Measurements from ENCODE around the gene ANXA6.
A peak's percentile ranks its signal among the peaks of the same experiment; 100 is the strongest.

ANXA6 gene

DNA sequence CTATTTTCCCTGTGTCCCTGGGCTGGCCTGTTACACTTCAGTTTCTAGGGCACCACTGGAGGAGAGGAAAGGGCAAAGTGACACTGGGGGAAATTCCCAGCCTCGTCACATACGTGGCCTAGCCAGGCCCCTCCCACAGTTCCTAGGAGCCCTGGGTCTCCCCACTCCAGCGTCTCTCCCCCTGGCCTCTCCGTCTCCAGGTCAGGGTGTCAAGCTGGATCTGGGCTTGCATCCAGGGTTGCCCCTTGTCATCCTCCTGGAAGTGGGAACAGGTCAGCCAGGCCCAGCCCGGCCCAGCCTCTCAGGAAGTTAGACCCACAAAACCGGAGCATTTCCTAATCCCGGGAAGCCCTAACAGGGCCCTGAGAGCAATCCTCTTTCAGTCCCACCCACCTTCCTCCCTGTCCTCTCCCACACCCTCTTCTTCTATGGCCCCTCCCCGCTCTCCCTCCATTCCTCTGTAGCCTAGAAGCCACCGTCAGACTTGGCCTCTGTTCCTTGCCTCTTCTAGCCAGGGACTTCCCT lies 72.0 kb downstream of the ANXA6 start:
- H3K36me3 ChIP-seq (ENCODE audit: insufficient read depth, insufficient read length, low read length), result no peaks in the 10 kb centered on the region

DNA sequence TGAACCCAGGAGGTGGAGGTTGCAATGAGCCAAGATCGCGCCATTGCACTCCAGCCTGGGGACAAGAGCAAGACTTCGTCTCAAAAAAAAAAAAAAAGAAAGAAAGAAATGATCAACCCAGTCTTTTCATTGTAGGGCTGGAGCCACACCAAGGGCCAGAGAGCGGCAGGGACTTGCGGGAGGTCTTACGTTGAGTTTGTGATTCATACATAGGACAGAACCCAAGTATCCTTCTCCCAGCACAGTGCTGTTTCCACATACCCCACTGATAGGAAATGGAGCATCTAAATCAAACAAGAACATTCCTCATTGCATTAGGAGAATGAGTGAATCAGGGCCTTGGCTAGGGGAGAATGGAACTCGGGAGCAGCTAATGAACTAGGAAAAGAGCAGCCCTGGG lies 73.2 kb downstream of the ANXA6 start:
- peaks cover 3% of the 10 kb centered on the region for H3K36me3 ChIP-seq (ENCODE audit: insufficient read depth, insufficient read length, low read length)
- no peak for DNase-seq (ENCODE audit: low read depth, low spot score)
- no peak overlapping the region for H3K9ac ChIP-seq (ENCODE audit: insufficient read length, low read depth)
- no peak overlapping the region for H3K4me3 ChIP-seq (ENCODE audit: insufficient read length, low read depth)
- peaks cover 2% of the 10 kb centered on the region for H3K27me3 ChIP-seq (ENCODE audit: insufficient read depth, insufficient read length)
- TF ChIP-seq YY1 (IDR thresholded peaks at IDR 0.05; ENCODE audit: insufficient read depth, insufficient read length), result no peak
- TF ChIP-seq ZNF274 (IDR thresholded peaks at IDR 0.05; ENCODE audit: low read depth, low read length), result no peak
- TF ChIP-seq SUZ12 (IDR thresholded peaks at IDR 0.05; ENCODE audit: extremely low read depth, insufficient read depth, insufficient read length), result no peak
- no peaks in the 10 kb centered on the region for H3K9me3 ChIP-seq (ENCODE audit: insufficient read depth, low read length)
- peaks cover 7% of the 10 kb centered on the region for H3K4me1 ChIP-seq (ENCODE audit: insufficient read depth, insufficient read length)

More for the DNA sequence above, 72.0 kb downstream of the ANXA6 start:
- Histone ChIP-seq H3K27me3 (ENCODE audit: insufficient read depth, insufficient read length) (no peaks in the 10 kb centered on the region), H3K4me3 (ENCODE audit: insufficient read length, low read depth) (no peak overlapping the region), H3K9me3 (ENCODE audit: insufficient read depth, low read length) (no peaks in the 10 kb centered on the region), H3K9ac (ENCODE audit: insufficient read length, low read depth) (no peak overlapping the region), H3K4me1 (ENCODE audit: insufficient read depth, insufficient read length) (peaks cover 3% of the 10 kb centered on the region)
- DNase-seq (ENCODE audit: low read depth, low spot score), result no peak
- TF ChIP-seq ZNF274 (IDR thresholded peaks at IDR 0.05; ENCODE audit: low read depth, low read length), result no peak
- no peak for TF ChIP-seq YY1 (IDR thresholded peaks at IDR 0.05; ENCODE audit: insufficient read depth, insufficient read length)
- TF ChIP-seq SUZ12 (IDR thresholded peaks at IDR 0.05; ENCODE audit: extremely low read depth, insufficient read depth, insufficient read length), result no peak

DNA sequence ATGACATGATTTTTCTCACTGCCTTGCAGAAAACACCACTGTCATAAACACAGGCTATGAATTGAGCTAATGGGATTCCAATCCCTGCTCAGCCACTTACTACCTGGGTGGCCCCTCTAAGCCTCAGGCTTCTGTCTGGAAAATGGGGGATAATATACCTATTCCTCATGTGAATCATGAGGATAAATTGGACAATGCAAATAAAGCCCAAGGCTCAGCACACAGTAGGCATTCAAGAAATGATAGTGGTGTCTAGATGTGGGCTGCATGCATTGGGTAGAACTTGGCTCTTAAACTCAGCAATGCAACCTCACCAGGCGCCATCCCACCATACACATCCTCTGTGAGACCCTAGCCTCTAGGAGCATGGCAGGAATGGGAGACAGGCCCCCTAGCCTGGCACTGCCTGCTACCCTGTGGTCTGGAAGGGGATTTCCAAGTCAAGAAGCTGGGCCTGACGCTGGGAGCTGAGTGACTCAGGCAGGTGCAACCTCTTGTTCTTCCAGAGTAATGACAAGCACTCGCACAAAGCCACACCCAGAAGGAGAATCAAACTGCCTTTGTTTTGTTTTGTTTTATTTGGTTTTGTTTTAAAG lies 74.4 kb downstream of the ANXA6 start:
- peaks cover 9% of the 10 kb centered on the region for H3K36me3 ChIP-seq (ENCODE audit: insufficient read depth, insufficient read length, low read length)
- no peak for DNase-seq (ENCODE audit: low read depth, low spot score)
- TF ChIP-seq YY1 (IDR thresholded peaks at IDR 0.05; ENCODE audit: insufficient read depth, insufficient read length), result no peak
- no peak for TF ChIP-seq ZNF274 (IDR thresholded peaks at IDR 0.05; ENCODE audit: low read depth, low read length)
- TF ChIP-seq SUZ12 (IDR thresholded peaks at IDR 0.05; ENCODE audit: extremely low read depth, insufficient read depth, insufficient read length), result no peak
- peaks cover 7% of the 10 kb centered on the region for H3K4me1 ChIP-seq (ENCODE audit: insufficient read depth, insufficient read length)
- H3K27me3 ChIP-seq (ENCODE audit: insufficient read depth, insufficient read length), result peaks cover 2% of the 10 kb centered on the region
- no peak overlapping the region for H3K4me3 ChIP-seq (ENCODE audit: insufficient read length, low read depth)
- no peaks in the 10 kb centered on the region for H3K9me3 ChIP-seq (ENCODE audit: insufficient read depth, low read length)
- H3K9ac ChIP-seq (ENCODE audit: insufficient read length, low read depth), result no peak overlapping the region

DNA sequence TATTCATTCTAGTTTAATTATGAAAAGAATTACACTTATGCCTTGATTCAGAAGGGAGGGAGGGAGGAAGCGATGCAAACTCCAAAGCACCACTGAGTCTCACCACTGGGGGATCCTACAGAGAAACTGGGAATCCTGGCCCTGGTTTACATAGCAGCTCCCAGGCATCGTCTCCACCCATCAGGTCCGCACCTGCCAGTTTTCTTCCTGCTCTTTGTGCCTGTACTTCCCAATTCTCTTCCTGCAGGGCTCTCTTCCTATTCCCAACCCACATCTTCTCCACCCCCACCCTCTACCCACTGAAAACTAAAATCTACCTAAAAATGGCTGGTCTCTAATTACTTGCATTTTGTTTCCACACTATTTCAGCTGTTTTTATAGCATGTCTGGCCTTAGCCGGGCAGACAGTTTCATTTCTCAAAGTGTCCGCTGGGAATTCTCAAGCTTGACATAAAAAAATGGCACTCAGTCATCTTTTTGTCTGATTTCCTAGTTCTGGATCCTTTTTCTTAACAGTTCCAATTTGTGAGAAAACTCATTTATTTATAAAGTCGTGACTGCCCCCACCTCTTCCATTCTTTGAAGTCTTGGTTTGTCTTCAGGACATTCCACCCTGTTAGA lies 75.2 kb downstream of the ANXA6 start:
- Histone ChIP-seq H3K9ac (ENCODE audit: insufficient read length, low read depth) (no peak overlapping the region), H3K9me3 (ENCODE audit: insufficient read depth, low read length) (no peaks in the 10 kb centered on the region), H3K4me1 (ENCODE audit: insufficient read depth, insufficient read length) (peaks cover 7% of the 10 kb centered on the region), H3K27me3 (ENCODE audit: insufficient read depth, insufficient read length) (peaks cover 2% of the 10 kb centered on the region), H3K4me3 (ENCODE audit: insufficient read length, low read depth) (no peak overlapping the region), H3K36me3 (ENCODE audit: insufficient read depth, insufficient read length, low read length) (peaks cover 12% of the 10 kb centered on the region)
- TF ChIP-seq YY1 (IDR thresholded peaks at IDR 0.05; ENCODE audit: insufficient read depth, insufficient read length) (no peak), ZNF274 (IDR thresholded peaks at IDR 0.05; ENCODE audit: low read depth, low read length) (no peak), SUZ12 (IDR thresholded peaks at IDR 0.05; ENCODE audit: extremely low read depth, insufficient read depth, insufficient read length) (no peak)
- no peak for DNase-seq (ENCODE audit: low read depth, low spot score)

DNA sequence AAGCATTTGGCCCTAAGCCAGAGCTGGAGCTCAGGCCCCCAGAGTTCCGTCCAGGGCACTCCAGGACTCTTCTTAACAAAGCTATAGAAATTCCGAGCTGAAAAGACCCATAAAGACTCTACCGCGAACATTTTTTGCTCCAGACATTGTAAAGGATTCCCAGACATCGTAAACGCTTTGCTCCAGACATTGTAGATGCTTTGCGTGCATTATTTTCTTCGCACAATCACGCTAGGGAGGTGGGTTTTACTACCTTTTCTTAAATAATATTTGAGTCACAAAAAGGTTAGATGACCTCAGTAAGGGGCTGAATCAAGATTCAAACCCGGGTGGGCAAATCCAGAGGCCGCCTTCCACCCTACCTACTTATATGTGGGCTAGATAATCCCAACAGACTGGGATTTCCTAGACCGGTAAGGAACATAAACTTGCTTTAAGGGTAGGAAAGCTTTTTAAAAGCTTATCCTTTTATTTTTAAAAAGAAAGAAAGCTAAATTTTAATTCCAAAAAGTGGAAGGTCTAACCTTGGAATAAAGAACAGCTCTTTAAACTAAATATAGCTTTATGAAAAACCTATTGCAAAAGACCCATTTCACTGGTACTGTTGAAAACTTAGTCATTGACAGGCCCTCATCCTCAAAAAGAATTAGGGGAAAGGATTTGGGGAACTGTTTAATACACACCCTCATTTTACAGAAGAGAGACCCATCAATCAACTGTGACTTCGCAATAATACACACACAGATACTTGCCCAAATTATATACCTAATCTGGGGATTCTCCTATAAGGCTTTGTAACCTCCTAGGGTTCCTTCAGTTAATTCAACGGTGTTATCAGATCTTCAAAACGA lies 75.9 kb downstream of the ANXA6 start:
- no peak for DNase-seq (ENCODE audit: low read depth, low spot score)
- TF ChIP-seq YY1 (IDR thresholded peaks at IDR 0.05; ENCODE audit: insufficient read depth, insufficient read length), result no peak
- TF ChIP-seq SUZ12 (IDR thresholded peaks at IDR 0.05; ENCODE audit: extremely low read depth, insufficient read depth, insufficient read length), result no peak
- TF ChIP-seq ZNF274 (IDR thresholded peaks at IDR 0.05; ENCODE audit: low read depth, low read length), result no peak
- peaks cover 4% of the 10 kb centered on the region for H3K4me1 ChIP-seq (ENCODE audit: insufficient read depth, insufficient read length)

DNA sequence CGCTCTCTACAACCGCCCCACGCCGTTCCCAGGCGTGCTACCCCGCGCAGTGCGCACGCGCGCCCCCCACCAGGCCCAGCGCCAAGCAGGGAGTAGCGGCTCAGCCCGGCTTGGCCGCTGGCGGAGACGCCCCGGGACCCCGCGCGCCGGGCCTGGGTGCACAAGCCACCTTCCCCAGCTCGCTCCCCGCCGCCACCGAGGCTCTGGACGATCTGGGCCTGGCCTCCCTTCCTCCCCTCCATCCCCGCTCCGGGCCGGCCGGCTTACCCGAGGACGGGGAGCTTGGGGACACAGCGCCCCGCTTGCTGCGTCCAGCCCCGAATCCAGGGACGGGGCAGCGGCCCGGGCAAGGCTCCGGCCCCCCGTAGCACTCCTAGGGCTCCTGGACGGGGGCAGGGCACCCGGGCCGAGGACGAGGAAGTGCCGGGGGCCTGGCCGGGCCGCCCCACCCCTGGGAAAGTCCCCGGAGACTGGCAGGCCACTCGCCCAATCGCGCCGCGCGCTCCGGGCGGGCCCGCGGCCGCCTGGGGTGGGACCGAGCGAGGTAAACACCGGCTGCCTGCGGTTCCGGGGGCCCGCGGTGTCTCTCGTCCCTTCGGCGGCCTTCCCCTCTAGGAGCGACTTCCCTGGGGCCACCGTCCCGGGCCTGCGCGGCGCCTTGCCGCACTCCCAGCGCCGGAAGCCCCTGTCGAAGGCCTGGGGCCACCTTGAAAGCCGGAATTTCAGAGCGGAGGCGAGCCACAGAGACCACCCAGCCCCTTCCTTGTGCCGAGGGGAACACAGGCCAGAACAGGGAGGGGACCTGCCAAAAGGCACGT lies 76.8 kb downstream of the ANXA6 start, which contains the start of gene TNIP1:
TNIP1 (minus strand) TSS at position 422 of the 818 bp plus-strand sequence. CDS start 15,939 bp downstream, outside the sequence.
- Histone ChIP-seq H3K27me3 (ENCODE audit: insufficient read depth, insufficient read length) (peaks cover 2% of the 10 kb centered on the region), H3K9me3 (ENCODE audit: insufficient read depth, low read length) (no peaks in the 10 kb centered on the region), H3K4me3 (ENCODE audit: insufficient read length, low read depth) (peak within 1 kb of the TSS; percentile 62), H3K9ac (ENCODE audit: insufficient read length, low read depth) (peak within 1 kb of the TSS; percentile 79), H3K36me3 (ENCODE audit: insufficient read depth, insufficient read length, low read length) (peaks cover 15% of the 10 kb centered on the region), H3K4me1 (ENCODE audit: insufficient read depth, insufficient read length) (peaks cover 7% of the 10 kb centered on the region)
- no peak for TF ChIP-seq YY1 (IDR thresholded peaks at IDR 0.05; ENCODE audit: insufficient read depth, insufficient read length)
- peak; percentile 30 for DNase-seq (ENCODE audit: low read depth, low spot score)

More for the DNA sequence above, 75.9 kb downstream of the ANXA6 start:
- Histone ChIP-seq H3K36me3 (ENCODE audit: insufficient read depth, insufficient read length, low read length) (peaks cover 15% of the 10 kb centered on the region), H3K9me3 (ENCODE audit: insufficient read depth, low read length) (no peaks in the 10 kb centered on the region), H3K27me3 (ENCODE audit: insufficient read depth, insufficient read length) (peaks cover 2% of the 10 kb centered on the region), H3K4me3 (ENCODE audit: insufficient read length, low read depth) (peak overlapping the region; percentile 62), H3K9ac (ENCODE audit: insufficient read length, low read depth) (peak overlapping the region; percentile 79)

All from NT2/D1 (cell line).